NAMALWA (cell line): ENCODE results near the gene TSPEAR.
"Not testable (repeated sequence)": the region's sequence is repeated elsewhere in the genome, so short reads cannot be mapped to it uniquely, and the experiment has no call there.

ENCODE experiments used
- DNase-seq: peaks from one replicate; pipeline ENCODE4 v3.0.0-alpha.2; 2015; ENCODE audit warnings: low spot score

TSPEAR gene

DNA sequence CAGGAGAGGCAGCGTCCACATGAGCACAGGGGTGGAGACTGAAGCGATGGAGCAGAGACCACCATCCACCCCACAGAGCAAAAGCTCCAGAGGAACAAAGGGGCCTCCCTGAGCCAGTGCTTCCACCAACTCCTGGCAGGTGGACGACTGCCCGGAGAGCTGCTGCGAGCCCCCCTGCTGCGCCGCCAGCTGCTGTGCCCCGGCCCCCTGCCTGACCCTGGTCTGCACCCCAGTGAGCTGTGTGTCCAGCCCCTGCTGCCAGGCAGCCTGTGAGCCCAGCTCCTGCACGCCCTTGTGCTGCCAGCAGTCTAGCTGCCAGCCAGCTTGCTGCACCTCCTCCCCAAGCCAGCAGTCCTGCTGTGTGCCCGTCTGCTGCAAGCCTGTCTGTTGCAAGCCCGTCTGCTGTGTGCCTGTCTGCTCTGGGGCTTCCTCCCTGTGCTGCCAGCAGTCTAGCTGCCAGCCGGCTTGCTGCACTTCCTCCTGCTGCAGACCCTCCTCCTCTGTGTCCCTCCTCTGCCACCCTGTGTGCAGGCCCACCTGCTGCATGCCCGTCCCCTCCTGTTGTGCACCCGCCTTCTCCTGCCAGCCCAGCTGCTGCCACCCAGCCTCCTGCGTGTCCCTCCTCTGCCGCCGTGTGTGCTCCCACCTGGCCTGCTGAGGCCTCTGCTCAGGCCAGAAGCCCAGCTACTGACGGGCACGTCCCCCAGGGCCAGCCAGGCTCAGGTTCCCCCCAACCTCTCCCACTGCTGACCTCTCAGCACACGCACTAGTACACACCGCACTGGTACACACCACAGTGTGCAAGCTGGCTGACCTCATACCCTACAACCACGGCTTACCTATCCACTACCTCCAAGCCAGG, 9.0 kb downstream of the TSPEAR start:
- DNase-seq = no peak

DNA sequence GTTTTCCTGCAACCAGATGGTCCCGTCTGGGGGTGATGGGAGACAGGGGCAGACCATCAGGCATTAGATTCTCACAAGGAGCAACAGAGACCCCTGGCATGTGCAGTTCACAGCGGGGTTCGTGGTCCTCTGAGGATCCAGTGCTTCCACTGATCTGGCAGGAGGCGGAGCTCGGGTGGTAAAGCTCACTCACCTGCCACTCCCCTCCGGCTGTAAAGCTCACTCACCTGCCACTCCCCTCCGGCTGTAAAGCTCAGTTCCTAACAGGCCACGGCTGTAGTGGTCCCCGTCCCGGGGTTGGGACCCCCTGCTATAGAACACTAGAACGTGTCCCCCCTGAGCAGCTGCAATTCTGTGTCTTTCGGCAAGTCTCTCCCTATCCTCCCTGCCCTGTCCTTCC, 9.8 kb downstream of the TSPEAR start:
- no peak for DNase-seq

DNA sequence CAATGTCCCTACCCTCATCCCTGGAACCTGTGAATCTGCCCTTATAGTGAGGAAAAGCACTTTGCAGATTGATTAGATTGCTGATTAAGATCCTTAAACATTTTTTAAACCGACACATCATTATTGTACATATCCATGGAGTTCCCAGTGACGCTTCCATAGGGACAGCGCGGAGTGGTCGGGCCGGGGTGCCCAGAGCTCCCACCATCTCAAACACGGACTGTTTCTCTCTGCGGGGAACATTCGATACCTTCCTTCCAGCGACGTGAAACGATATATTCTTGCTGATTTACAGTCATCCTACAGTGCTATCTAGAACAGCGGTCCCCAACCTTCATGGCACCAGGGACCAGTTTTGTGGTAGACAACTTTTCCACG, 10.4 kb downstream of the TSPEAR start:
- no peak for DNase-seq

DNA sequence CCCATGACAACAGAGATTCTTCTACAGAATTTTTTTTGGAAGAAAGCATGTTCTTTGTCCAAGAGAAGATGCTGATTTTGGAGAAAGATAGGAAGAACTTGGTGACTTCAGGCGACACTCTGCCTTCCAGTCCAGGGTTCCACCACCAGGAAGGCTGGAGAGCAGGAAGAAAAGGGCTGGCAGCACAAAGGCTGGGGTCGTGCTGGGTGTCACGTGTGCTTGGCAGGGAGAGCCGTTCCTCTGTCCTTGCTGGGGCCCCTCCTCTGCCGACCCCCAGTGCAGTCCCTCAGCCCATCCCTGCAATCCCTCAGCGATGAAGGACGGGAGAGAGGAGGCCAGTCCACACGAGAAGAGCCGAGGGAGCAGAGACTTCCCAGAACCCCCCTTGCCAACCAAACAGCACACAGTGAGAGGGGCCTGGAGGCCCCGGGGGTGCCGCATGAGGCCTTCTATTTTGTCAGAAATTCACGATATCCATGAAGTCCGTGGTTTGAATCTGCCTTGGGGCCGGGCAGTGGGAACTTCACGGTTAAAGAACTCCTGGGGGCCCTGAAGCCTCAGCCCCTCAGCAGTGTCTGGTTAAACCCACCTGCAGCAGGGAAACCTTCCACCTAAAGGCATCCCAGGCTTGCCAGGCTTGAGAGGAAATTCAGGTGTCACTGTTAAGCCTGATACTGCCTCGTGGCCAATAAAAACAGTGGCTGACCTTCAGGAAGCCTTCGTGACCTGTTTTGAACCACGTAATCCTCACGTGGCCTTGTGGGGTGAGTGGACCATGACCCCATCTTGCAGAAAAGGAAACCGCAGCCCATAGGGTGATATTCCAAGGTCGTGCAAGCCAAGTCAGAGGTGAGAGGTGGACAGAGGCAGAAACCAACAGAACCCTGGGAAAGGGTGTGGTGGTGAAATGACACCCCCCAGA, 11.0 kb downstream of the TSPEAR start:
- no peak for DNase-seq

DNA sequence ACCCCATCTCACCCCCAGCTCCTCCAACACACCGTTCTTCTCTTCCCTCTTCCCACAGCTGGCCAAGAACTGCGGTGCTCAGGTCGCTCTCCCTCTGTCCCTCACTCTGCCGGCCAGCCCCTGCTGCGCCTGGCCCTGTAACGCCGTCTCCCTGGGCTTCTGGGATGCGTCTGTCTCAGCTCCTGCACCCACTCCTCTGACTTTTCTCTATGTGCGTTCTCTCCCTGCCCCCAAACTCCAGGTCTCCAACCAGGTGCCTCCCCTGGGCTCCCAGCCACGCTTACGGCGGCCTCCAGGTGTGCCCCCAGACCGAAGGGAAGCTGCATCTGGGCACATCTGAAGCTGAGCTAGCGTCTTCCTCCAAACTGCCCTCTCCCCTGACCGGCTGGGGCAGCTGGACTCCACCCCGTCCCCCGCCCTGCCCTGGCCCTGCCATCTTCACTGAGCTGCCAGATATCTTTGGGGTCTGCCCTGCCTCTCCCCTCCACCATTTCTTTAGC, 11.8 kb downstream of the TSPEAR start:
- DNase-seq = no peak

DNA sequence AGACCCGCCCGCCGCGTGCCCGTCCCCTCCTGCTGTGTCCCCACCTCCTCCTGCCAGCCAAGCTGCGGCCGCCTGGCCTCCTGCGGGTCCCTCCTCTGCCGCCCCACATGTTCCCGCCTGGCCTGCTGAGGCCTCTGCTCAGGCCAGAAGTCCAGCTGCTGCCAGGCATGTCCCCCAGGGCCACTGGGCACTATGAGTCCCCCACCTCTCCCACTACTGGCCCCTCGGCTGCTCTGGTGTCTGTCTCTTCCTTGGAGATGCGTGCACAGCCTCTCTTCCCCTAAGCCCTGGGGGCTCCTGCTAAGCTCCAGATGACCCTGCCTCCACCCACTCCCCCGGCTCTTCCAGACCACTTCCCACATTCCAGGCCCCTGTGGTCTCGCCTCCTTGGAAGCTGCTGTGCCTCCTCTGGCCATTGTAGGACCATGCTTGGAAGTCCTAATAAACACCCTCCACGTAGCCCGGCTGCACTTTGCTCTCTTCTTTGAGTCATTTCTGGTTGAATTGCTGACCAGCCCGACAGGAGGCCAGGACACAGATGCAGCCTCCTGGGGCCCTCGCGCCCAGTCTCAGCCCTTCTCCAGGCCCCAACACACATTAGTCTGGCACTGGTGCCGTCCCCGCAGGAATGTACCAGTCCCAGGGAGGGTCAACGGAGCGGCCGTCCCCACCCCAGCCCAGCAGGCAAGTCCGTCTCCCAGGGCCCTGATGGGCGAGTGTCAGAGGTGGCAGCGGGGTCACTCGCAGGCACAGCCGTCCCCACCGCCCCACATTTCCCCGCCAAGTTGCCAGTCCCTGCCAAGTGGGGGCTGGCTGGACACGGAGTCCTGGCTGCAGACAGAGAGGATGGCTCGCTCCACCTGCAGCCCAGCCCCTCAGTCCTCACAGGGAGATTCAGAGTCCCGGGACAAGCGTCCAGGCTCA, 13.3 kb downstream of the TSPEAR start:
- DNase-seq = no peak

DNA sequence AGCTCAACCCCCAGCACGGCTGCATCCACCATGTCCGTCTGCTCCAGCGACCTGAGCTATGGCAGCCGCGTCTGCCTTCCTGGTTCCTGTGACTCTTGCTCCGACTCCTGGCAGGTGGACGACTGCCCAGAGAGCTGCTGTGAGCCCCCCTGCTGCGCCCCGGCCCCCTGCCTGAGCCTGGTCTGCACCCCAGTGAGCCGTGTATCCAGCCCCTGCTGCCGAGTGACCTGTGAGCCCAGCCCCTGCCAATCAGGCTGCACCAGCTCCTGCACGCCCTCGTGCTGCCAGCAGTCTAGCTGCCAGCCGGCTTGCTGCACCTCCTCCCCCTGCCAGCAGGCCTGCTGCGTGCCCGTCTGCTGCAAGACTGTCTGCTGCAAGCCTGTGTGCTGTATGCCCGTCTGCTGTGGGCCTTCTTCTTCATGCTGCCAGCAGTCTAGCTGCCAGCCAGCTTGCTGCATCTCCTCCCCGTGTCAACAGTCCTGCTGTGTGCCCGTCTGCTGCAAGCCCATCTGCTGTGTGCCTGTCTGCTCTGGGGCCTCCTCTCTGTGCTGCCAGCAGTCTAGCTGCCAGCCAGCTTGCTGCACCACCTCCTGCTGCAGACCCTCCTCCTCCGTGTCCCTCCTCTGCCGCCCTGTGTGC, 14.1 kb downstream of the TSPEAR start, which contains the start of gene KRTAP10-12:
Gene KRTAP10-12, plus strand, starts transcription at position 1 of the 639 bp plus-strand sequence. Its CDS starts 30 bp downstream, at position 31.
- DNase-seq = not testable (repeated sequence)

DNA sequence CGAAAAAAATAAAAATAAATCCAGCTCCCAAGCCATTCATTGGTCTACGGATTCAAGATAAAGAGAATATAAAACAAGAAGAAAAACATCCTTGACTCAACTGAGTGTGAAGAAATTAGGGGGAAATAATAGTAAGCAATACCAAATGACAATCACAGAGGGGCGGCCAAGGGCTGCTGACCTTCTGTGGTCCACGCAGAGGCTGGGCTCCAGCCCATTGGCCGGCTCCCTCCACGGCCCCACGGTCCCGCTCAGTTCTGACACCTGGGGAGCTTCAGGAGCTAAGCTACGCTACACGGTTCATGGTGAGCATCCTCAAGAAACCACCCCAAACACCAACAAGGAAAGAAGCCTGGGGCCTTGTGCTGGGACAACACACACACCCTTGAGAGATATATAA, 14.8 kb downstream of the TSPEAR start:
- DNase-seq = no peak

DNA sequence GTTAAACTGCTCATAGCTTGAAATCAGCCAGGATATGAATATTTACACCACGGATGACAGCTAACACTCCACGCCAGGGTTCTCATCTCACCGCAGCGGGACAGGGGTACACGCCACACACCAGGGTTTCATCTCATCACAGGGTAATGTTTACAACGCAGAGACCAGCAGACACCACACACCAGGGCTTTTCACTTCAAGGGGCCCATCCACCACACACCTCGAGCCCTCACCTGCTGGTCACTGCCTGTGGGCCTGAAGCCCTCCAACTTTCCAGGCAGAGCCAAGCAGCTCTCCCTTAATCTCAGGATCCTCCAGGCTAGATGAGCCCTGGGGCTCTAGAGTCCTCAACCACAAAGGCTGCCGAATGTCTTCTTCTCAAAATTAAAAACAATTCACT, 15.7 kb downstream of the TSPEAR start:
- no peak for DNase-seq

DNA sequence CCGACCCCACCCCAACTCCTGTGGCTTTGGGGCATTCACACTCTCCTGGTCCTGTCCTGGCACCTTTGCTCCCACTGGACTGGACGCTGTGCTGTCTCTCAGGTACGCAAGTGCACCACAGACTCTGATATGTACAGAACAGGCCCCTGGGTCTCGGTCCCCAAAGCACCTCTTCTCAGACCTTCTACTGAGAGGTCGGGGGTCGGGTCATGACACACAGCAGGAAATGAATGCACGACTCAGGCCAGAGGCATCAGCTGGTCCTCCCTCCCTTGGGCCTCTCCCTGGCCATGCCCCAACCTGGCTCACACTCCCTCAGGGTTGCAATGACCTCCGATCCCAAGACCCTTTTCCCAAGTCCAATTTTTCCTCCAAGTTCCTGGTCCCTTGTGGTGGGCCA, 16.2 kb downstream of the TSPEAR start:
- no peak for DNase-seq

DNA sequence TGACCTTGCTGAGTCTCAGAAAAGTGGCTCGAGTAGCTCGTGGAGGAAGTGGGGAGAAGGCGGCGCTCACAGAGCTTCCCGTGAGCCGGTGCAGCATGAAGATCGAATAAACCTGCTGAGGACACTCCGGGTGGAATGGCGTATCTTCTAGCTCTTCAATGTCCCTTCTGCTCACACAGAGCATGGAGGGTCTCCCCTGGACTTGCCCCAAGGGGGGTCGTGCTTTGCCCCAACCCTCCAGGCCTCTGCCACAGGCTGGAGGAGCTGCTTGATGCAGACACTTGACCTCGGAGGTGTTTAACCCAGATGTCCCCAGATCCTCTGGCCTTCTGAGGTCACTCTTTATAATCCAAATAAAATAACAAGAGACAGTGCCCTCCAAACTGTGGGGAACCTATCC, 16.6 kb downstream of the TSPEAR start:
- DNase-seq = no peak

DNA sequence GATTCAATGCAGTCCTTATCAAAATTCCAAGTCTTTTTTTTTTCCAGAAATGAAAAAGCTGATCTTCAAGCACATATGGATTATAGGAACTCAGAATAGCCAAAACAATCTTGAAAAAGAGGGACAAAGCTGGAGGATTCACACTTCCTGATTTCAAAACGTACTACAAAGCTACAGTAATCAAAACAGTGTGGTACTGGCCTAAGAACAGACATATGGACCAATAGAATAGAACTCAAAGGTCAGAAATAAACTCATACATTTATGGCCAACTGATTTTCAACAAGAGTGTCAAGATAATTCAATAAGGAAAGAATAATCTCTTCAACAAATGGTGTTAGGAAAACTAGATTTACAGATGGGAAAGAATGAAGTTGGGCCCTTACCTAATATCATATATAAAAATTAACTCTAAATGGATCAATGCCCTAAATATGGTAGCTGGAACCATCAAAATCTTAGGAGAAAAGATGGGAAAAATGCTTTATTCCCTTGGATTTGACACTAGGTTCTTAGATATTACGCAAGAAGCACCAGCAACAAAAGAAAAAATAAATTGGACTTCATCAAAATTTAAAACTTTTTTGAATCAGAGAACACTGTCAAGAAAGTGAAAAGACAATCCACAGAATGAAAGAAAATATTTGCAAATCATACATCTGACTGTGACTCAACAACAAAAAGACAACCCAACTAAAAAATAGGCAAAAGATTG, 18.4 kb downstream of the TSPEAR start:
- no peak for DNase-seq

DNA sequence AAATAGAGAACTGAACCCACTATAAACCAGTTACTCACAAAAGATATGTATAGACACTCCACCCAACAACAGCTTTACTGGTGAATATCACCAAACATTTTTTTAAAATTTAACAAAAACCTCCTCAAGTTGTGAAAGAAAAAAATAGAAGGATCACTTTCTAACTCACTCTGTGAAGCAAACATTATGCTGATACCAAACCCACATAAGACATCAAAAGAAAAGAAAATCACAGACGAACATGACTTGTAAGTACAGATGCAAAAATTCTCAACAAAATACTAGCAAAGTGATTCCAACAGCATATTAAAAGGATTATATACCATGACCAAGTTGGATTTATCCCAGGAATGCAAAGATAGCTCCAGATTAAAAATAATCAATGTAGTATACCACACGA, 19.7 kb downstream of the TSPEAR start:
- DNase-seq = no peak

DNA sequence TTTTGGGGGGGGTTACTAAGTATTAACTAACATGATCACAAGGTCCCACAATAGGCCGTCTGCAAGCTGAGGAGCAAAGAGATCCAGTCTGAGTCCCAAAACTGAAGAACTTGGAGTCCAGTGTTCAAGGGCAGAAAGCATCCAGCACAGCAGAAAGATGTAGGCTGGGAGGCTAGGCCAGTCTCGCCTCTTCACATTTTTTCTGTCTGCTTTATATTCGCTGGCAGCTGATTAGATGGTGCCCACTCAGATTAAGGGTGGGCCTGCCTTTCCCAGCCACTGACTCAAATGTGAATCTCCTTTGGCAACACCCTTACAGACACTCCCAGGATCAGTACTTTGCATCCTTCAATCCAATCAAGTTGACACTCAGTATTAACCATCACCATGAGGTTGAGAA, 21.6 kb downstream of the TSPEAR start:
- not testable (repeated sequence) for DNase-seq

DNA sequence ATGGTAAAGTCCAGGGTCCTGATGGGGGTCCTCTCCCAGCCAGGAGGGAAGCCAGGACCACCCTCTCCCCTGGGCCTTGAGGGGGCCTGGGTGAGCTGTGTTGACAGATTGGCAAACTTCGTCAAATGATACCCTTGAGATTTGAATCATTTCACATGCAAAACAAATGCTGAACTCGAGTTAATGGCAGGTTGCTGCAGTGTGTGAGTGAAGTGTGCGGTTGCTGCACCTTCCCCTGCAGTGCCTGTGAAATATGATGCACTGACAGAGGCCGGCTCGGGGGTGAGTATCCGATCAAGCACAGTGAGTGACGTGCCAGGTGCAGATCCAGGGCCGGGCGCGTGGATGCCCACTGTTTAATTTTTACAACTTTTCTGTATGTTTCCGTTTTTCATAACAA, 23.7 kb downstream of the TSPEAR start:
- DNase-seq = no peak

DNA sequence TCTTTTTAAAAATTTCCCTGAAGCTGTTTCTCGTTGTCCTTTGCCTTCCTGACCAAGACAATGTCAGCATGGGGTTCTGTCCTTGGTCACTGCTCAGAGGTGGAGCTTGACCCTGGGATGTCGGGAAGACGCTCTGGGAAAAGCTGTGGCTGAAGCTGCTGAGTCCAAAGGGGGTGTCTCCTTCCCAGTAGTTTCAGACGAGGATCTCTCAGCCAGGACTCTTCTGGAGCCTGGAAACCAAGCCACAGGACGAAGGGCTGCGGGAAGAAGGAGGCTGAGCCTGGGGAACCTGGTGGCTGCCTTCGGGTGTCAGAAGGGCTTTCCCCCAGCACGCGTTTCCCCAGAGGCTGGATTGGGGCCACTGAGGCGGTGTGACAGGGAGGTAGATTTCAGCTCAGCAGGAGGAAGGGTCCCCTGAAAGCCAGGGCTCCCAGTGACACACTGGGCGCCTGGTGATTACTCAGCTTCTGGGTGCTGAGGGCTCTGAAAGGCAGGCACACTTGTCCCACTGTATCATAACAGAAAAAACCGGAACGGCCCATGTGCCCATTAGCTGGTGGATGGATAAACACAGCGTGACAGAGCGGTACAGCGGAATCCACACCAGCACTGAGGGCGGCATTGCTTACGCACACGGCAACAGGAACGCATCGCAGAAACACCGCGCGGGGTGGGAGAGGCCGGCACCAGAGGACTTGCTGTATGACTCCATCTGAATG, 24.4 kb downstream of the TSPEAR start:
- no peak for DNase-seq

DNA sequence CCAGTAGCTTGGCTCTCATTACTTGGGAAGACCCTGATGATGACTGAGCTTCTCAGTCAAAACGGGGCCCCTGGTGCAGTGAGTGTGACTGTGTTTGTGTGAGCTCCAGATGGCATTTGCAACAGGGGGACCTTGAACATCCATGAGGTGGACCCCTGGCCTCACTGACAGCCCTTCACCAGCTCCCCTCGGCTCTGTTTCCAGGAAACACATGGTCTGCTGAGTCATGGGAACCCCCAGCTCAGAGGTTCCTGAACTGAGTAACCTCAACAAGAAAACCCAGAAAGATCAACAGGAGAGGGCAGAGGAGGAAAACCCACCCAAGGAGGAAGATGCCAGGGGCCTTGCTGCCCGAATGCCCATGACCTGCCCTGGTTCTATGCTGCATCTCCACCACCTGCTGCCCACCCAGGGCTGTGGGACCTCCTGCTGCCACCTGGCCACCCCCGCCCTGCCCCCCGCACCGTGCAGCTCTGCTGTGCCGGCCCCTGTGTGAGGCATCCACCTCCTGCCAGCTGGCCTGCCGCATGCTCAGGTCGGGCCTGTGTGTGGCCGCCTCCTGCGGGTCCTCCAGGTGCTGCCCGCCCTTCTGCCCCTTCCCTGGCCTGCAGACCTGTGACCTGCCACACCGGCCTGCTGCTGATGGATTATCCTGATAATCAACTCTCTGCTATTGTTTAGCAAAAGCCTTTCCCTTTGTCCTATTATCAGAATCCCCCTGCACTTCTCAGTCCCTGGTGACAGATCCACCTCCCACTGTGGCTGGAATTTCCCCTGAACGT, 25.2 kb downstream of the TSPEAR start:
- DNase-seq = no peak

DNA sequence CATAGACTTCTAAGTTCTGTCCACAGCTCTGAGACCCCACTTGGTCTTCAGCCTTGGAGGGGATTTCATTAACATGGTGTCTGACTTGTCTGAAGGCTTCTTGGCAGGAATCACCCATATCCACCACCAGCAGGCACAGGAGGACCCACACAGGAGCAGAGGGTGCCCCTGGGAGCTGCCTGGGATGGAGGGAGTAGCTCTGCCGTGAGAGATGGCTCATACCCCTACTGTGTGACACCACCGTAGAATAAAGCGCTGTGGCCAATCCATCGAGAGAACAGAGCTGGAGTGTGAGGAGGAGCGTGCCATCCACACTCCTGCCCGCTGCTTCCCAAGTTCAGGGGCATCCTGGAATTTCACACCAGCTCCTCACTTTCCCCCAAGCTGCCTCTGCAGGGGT, 26.3 kb downstream of the TSPEAR start:
- not testable (repeated sequence) for DNase-seq

DNA sequence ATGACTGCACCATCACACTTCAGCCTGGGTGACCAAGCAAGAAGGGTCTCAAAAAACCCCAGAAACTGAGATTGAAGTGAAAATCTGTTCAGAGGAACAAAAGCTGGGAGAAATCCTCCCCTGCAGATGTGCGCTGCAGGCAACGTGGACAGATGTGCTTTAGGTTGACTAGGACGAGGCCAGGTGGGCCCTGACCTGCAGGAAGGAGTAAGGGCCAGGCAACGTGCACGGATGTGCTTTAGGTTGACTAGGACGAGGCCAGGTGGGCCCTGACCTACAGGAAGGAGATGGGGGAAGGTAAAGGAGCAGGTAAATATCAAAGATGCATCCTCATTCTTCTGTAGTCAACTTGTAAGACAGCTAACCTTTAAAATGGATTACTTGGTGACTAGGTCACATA, 26.9 kb downstream of the TSPEAR start:
- DNase-seq = no peak
